HCT116 (cell line): ENCODE results near the gene DUSP16. TPM values are rescaled to one million over a fixed set of nuclear protein-coding genes. Genes with fewer than 3 reads are reported as not detected.

ENCODE experiments used
- ATAC-seq: fragments of 200-7000 bp; cut with Tn5 transposase; 2 replicates; pipeline ENCODE4 v1.9.1; 2020; ENCODE audit warnings: mild to moderate bottlenecking, moderate library complexity
- BruUV-seq: library from RNA; stranded (reverse); fragments of 400-500 nt; replicated peaks from 2 replicates; lab custom pipeline; 2021; lab: Mats Ljungman, UMichigan
- CTCF ChIA-PET: fragments of 300-600 bp; sonication (Branson Sonifier 250); formaldehyde crosslinking; loops from one replicate; lab custom pipeline; 2021; ENCODE audit warnings: antibody characterized with exemption; lab: Charles Lee
- POLR2A ChIA-PET: fragments of 300-600, 350-600 bp; sonication (Branson Sonifier 250); formaldehyde crosslinking; loops from one replicate; lab custom pipeline; 2021; ENCODE audit warnings: antibody characterized with exemption; lab: Charles Lee
- RAD21 ChIA-PET, 2 experiments: fragments of 300-600 bp; sonication (Branson Sonifier 250); formaldehyde crosslinking; loops; one replicate each; lab custom pipeline; 2023; ENCODE audit warnings: low total read pairs in 2 of 2; ENCODE audit not compliant: uncharacterized antibody in 2 of 2, unreplicated experiment in 2 of 2, low non-redundant PET in 1 of 2; lab: Charles Lee
- DNase-seq: peaks from one replicate; pipeline ENCODE4 v3.0.0-alpha.2; 2010; ENCODE audit warnings: low read depth, low spot score
- H2AFZ ChIP-seq: fragments of 200-600 bp; shearing (Covaris generic), sonication (generic); 2 replicates; pipeline ENCODE4 v1.6.1; 2017; ENCODE audit warnings: low read depth, mixed run types, mixed read lengths, antibody characterized with exemption, low read length; ENCODE audit not compliant: poor library complexity, severe bottlenecking
- H3K27ac ChIP-seq: 2 replicates; pipeline ENCODE4 v1.5.1; 2012; ENCODE audit warnings: low read depth, low read length
- H3K27me3 ChIP-seq: fragments of 200-600 bp; sonication (generic); 2 replicates; pipeline ENCODE4 v1.6.1; 2016; ENCODE audit warnings: mixed run types, low read length, mixed read lengths; ENCODE audit not compliant: insufficient read depth
- H3K36me3 ChIP-seq, 2 experiments: fragments of 200-500 bp in 1 of 2; fragments of 200-600 bp in 1 of 2; sonication (Bioruptor generic) in 1 of 2; sonication (generic) in 1 of 2; 2 replicates each; pipeline versions ENCODE4 v1.5.1 to v1.6.1; 2014 to 2016; ENCODE audit warnings: low read length in 2 of 2, inconsistent platforms in 1 of 2, mixed read lengths in 1 of 2, mixed run types in 1 of 2; ENCODE audit not compliant: insufficient read depth in 2 of 2, control insufficient read depth in 1 of 2
- H3K4me1 ChIP-seq, 2 experiments: fragments of 200-600 bp in 1 of 2; sonication (generic) in 1 of 2; 2 replicates each; pipeline versions ENCODE4 v1.5.1 to v1.6.1; 2012 to 2017; ENCODE audit warnings: low read length in 2 of 2, inconsistent platforms in 1 of 2, mild to moderate bottlenecking in 1 of 2, mixed read lengths in 1 of 2, mixed run types in 1 of 2, moderate library complexity in 1 of 2; ENCODE audit not compliant: insufficient read depth in 2 of 2, control insufficient read depth in 1 of 2
- H3K4me2 ChIP-seq: fragments of 200-600 bp; sonication (generic); 2 replicates; pipeline ENCODE4 v1.6.1; 2017; ENCODE audit warnings: mixed run types, low read length, mixed read lengths
- H3K4me3 ChIP-seq, 2 experiments: fragments of 200-600 bp in 1 of 2; sonication (generic) in 1 of 2; replicated peaks in 1 of 2; 2 replicates each; pipeline ENCODE4 v1.5.1; 2011 to 2016; ENCODE audit warnings: low read length in 2 of 2, control low read depth in 1 of 2, low read depth in 1 of 2, mild to moderate bottlenecking in 1 of 2, mixed read lengths in 1 of 2, mixed run types in 1 of 2
- H3K79me2 ChIP-seq: fragments of 200-600 bp; sonication (generic); 2 replicates; pipeline ENCODE4 v1.6.1; 2017; ENCODE audit warnings: mild to moderate bottlenecking, mixed run types, low read length, moderate library complexity, mixed read lengths; ENCODE audit not compliant: insufficient read depth
- H3K9ac ChIP-seq: fragments of 200-600 bp; sonication (generic); 2 replicates; pipeline ENCODE4 v1.6.1; 2016; ENCODE audit warnings: low read length, mixed read lengths
- H3K9me2 ChIP-seq: fragments of 200-600 bp; sonication (generic), shearing (Covaris generic); 2 replicates; pipeline ENCODE4 v1.6.1; 2017; ENCODE audit warnings: mixed run types, mild to moderate bottlenecking, moderate library complexity; ENCODE audit not compliant: insufficient read depth
- H3K9me3 ChIP-seq, 2 experiments: fragments of 200-500 bp in 1 of 2; fragments of 200-600 bp in 1 of 2; sonication (Bioruptor generic) in 1 of 2; sonication (generic) in 1 of 2; 2 replicates each; pipeline ENCODE4 v1.6.1; 2014 to 2017; ENCODE audit warnings: low read length in 2 of 2, mixed read lengths in 2 of 2, inconsistent platforms in 1 of 2, low read depth in 1 of 2, mild to moderate bottlenecking in 1 of 2, mixed run types in 1 of 2, moderate library complexity in 1 of 2; ENCODE audit not compliant: control insufficient read depth in 1 of 2, insufficient read depth in 1 of 2
- H4K20me1 ChIP-seq: fragments of 200-600 bp; sonication (generic), shearing (Covaris generic); 2 replicates; pipeline ENCODE4 v1.6.1; 2017; ENCODE audit warnings: mixed run types, mild to moderate bottlenecking, moderate library complexity; ENCODE audit not compliant: insufficient read depth
- ATF3 ChIP-seq: IDR thresholded peaks from 2 replicates; pipeline ENCODE4 v1.6.1; 2012
- CBX3 ChIP-seq: IDR thresholded peaks from 2 replicates; pipeline ENCODE4 v1.6.1; 2012; ENCODE audit warnings: low read depth
- CEBPB ChIP-seq: IDR thresholded peaks from 2 replicates; pipeline ENCODE4 v1.6.1; 2012; ENCODE audit warnings: low read depth
- EGR1 ChIP-seq: IDR thresholded peaks from 2 replicates; pipeline ENCODE4 v1.6.1; 2012; ENCODE audit warnings: low read depth
- ELF1 ChIP-seq: IDR thresholded peaks from 2 replicates; pipeline ENCODE4 v1.6.1; 2012; ENCODE audit warnings: low read depth, borderline replicate concordance
- EZH2 ChIP-seq: fragments of 200-600 bp; sonication (generic); IDR thresholded peaks from 2 replicates; pipeline ENCODE4 v1.6.1; 2017; ENCODE audit warnings: antibody characterized with exemption, mixed run types
- EZH2phosphoT487 ChIP-seq: fragments of 200-600 bp; IDR thresholded peaks from 2 replicates; pipeline ENCODE4 v1.6.1; 2018; ENCODE audit warnings: antibody characterized with exemption, borderline replicate concordance
- FOSL1 ChIP-seq: IDR thresholded peaks from 2 replicates; pipeline ENCODE4 v1.6.1; 2012; ENCODE audit warnings: low read depth
- JUND ChIP-seq: IDR thresholded peaks from 2 replicates; pipeline ENCODE4 v1.6.1; 2012
- MAX ChIP-seq: IDR thresholded peaks from 2 replicates; pipeline ENCODE4 v1.6.1; 2012
- POLR2A ChIP-seq: IDR thresholded peaks from 2 replicates; pipeline ENCODE4 v1.7.0; 2011; ENCODE audit warnings: borderline replicate concordance; ENCODE audit not compliant: insufficient read depth, insufficient read length; ENCODE audit errors: extremely low read depth
- POLR2AphosphoS5 ChIP-seq: IDR thresholded peaks from 2 replicates; pipeline ENCODE4 v1.6.1; 2011; ENCODE audit warnings: mild to moderate bottlenecking, low read depth, low read length, moderate library complexity
- RAD21 ChIP-seq: IDR thresholded peaks from 2 replicates; pipeline ENCODE4 v1.6.1; 2012; ENCODE audit warnings: low read depth, mild to moderate bottlenecking
- REST ChIP-seq: IDR thresholded peaks from 2 replicates; pipeline ENCODE4 v1.6.1; 2012; ENCODE audit warnings: low read depth
- SIN3A ChIP-seq: IDR thresholded peaks from 2 replicates; pipeline ENCODE4 v1.6.1; 2012; ENCODE audit warnings: low read depth
- SP1 ChIP-seq: IDR thresholded peaks from 2 replicates; pipeline ENCODE4 v1.6.1; 2012; ENCODE audit warnings: low read depth
- SRF ChIP-seq: IDR thresholded peaks from 2 replicates; pipeline ENCODE4 v1.6.1; 2012; ENCODE audit warnings: low read depth
- YY1 ChIP-seq: IDR thresholded peaks from 2 replicates; pipeline ENCODE4 v1.6.1; 2011; ENCODE audit warnings: low read length, low read depth, moderate library complexity, mild to moderate bottlenecking; ENCODE audit not compliant: insufficient replicate concordance; ENCODE audit errors: extremely low read depth
- ZNF274 ChIP-seq: fragments of 200-500 bp; sonication (Bioruptor generic); IDR thresholded peaks from 2 replicates; pipeline ENCODE4 v1.6.1; 2014; ENCODE audit warnings: mild to moderate bottlenecking, low read depth, low read length, inconsistent platforms
- intact Hi-C: fragments of 100-400 bp; cut with micrococcal nuclease; formaldehyde crosslinking; loops from 2 replicates; pipeline ENCODE4 v1.10.0; 2022
- total RNA-seq: library from RNA; stranded (reverse); gene quantifications from one replicate; pipeline ENCODE4 v1.2.1, GENCODE V29; 2021; ENCODE audit not compliant: unreplicated experiment
- TF ChIP-seq, protein P1 (sequence below): IDR thresholded peaks from 2 replicates; pipeline ENCODE4 v1.6.1; 2011; ENCODE audit warnings: mild to moderate bottlenecking, low read length, moderate library complexity; ENCODE audit not compliant: insufficient replicate concordance; ENCODE audit errors: extremely low read depth

The DUSP16 gene
- total RNA-seq, 1 experiment from 2014 or later, result 13.4 TPM

- no peaks in the 10 kb centered on the region for H3K27me3 ChIP-seq
- H3K4me2 ChIP-seq, result no peak overlapping the region
- CTCF ChIA-PET, result no interaction called here
- no peaks in the 10 kb centered on the region for H3K9me2 ChIP-seq
- no peak overlapping the region for H2AFZ ChIP-seq
- BruUV-seq, result no TSS peak
- H3K9me3 ChIP-seq, result no peaks in the 10 kb centered on the region
- no peaks in the 10 kb centered on the region for H3K36me3 ChIP-seq
- RAD21 ChIA-PET, result no interaction called here
- H3K79me2 ChIP-seq, result no peaks in the 10 kb centered on the region
- no peak overlapping the region for H3K4me3 ChIP-seq
- no peak overlapping the region for H3K9ac ChIP-seq
- ATAC-seq, result no peak
- no peak overlapping the region for H3K27ac ChIP-seq
- no peak for DNase-seq
- no peaks in the 10 kb centered on the region for H3K4me1 ChIP-seq
- TF ChIP-seq EZH2phosphoT487, result no peak
- no peak for TF ChIP-seq EGR1
- TF ChIP-seq SIN3A, result no peak
- no peak for TF ChIP-seq JUND
- no peak for TF ChIP-seq SP1
- TF ChIP-seq POLR2A, result no peak
- TF ChIP-seq SRF, result no peak
- no peak for TF ChIP-seq FOSL1
- no peak for TF ChIP-seq POLR2AphosphoS5
- TF ChIP-seq ZNF274, result no peak
- TF ChIP-seq CBX3, result no peak
- no peak for TF ChIP-seq EZH2
- TF ChIP-seq REST, result no peak
- no peak for TF ChIP-seq ELF1
- TF ChIP-seq CEBPB, result no peak
- TF ChIP-seq ATF3, result no peak
- no peak for TF ChIP-seq YY1
- TF ChIP-seq MAX, result no peak
- TF ChIP-seq, protein P1, sequence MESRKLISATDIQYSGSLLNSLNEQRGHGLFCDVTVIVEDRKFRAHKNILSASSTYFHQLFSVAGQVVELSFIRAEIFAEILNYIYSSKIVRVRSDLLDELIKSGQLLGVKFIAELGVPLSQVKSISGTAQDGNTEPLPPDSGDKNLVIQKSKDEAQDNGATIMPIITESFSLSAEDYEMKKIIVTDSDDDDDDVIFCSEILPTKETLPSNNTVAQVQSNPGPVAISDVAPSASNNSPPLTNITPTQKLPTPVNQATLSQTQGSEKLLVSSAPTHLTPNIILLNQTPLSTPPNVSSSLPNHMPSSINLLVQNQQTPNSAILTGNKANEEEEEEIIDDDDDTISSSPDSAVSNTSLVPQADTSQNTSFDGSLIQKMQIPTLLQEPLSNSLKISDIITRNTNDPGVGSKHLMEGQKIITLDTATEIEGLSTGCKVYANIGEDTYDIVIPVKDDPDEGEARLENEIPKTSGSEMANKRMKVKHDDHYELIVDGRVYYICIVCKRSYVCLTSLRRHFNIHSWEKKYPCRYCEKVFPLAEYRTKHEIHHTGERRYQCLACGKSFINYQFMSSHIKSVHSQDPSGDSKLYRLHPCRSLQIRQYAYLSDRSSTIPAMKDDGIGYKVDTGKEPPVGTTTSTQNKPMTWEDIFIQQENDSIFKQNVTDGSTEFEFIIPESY, result no peak
- TF ChIP-seq RAD21, result no peak
- TF ChIP-seq, all 23 proteins: peak for 0
- no peaks in the 10 kb centered on the region for H4K20me1 ChIP-seq
- POLR2A ChIA-PET, result no interaction called here
- intact Hi-C loops, result no loop called here
Measured at GRCh38 chr12:12548713-12549112, 13.9 kb downstream of the DUSP16 start.
